Hematopoietic multipotent progenitor cell (in vitro differentiated cells): ENCODE measurements around the gene PLXNA4. TPM values are rescaled to one million over a fixed set of nuclear protein-coding genes. Genes with fewer than 3 reads are reported as not detected.

ENCODE experiments used
- DNase-seq, 3 donors: peaks; one replicate each; pipeline ENCODE4 v3.0.0-alpha.2; 2011 to 2015; ENCODE audit warnings: low read depth in 2 of 3, low spot score in 2 of 3
- total RNA-seq: library from RNA; depleted of rRNA; stranded (reverse); fragments of >200 nt; gene quantifications from one replicate; pipeline ENCODE4 v1.2.3, GENCODE V29; 2012

Gene PLXNA4
- total RNA-seq, 1 donor = 0.27 TPM

DNA sequence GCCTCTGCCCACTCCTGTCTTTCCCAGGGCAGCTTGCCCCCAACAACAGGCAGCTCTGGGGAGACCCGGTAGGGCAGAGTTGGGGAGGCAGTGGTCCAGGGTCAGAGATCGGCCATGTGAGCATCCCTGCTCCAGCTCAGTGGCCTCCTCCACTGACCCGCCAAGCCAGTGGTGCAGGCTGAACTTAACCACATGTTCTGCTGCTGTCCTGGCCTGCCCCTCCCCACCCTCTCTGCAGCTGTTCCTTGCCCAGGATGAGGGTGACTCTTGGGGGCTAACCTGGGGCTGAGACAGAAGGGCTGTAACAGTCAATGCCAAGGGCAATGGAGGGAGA is 349.3 kb downstream of the PLXNA4 start:
- no peak for DNase-seq

DNA sequence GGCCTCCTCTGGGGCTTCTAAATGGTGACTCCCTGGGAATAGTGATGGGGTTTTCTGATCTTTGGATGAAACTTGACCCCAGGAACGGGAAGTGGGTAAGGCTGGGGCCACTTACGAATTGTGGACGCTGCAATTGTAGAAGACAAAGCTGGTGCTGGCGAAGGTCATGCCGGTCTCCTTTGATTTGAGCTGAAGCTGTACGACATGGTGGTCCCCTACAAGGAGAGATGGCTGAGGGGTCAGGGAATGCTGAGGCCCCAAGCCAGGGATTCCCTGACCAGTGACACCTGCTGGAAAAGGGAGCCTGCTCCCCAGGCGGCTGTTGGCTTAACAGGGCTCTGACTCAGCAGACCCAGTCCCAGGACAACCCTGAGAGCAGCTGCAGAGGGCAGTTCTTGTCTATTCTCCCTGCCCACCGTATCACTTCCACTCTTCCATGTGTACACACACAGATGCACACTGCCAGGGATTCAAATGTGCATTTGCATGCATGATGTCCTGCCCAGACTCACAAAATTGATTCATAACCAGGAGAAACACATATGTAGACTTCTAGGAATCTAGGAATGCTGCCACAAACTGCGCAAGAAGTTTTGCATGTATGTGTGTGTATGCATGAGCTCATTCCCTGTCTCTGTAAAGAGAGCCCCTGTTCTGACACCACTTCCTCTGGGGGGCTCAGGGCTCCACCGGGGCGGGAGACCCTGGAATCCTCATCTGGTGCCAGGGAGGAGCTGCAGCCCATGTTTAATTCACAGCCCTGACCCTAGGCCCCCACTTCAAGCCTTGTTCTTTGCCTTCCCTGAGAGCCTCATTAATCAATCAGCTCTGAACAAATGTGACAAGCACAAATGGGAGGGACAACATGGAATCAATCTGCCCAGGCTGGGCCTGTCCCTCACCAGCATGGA is 350.0 kb downstream of the PLXNA4 start:
- no peak for DNase-seq

DNA sequence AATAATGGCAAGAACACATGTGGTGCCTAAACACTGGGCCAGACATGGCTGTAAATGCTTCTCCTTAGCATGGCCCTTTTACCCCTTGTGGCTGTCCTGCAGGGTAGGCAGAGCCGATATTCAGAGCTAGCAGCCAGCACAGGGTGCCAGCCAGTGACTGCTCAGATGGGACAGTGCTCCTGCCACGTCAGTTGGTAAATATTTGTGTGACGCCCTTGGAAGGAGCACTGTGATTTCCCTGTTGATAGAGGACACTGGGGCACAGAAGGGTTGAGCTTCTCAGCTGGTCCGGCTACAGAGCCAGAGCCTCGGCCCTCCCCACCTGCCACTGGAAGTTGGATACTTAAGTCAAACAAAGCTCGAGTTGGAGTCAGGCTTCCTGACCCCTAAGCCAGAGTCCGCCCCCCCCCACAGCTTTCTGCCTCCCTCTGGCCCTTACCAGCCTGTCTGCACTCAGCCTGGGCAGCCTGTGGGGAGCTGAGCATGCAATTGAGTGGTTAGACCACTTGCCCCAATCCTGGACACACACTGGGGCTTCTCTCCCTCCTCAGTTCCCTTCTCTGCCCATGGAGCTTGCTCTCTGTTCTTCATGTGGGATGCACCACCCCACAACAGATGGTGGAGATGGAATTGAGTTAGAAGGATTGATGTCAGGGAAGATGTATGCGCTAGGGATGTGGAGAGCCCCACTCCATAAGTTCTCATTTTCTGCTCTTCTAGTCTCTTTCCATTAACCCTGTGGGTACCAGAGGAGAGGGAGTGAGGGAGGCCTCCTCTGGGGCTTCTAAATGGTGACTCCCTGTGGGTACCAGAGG is 350.8 kb downstream of the PLXNA4 start:
- DNase-seq = no peak

DNA sequence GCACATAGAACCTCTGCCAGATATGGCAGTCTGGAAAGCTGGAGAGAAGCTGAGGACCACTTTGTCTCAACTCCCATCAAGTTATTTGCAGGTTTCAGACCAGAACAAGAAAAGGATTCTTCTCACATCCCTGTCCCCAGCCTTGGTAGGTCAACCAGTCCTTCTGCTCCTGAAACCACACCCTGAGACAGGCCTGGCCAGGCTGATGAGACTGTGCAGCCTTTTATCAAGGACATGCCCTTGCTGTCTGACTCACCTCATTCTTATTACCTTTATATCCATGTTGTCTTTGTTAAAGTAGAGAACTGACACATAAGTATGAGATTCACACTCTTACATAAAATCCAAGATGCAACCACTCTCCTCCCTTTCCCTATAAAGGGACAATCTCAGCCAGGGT is 354.9 kb downstream of the PLXNA4 start:
- no peak for DNase-seq

DNA sequence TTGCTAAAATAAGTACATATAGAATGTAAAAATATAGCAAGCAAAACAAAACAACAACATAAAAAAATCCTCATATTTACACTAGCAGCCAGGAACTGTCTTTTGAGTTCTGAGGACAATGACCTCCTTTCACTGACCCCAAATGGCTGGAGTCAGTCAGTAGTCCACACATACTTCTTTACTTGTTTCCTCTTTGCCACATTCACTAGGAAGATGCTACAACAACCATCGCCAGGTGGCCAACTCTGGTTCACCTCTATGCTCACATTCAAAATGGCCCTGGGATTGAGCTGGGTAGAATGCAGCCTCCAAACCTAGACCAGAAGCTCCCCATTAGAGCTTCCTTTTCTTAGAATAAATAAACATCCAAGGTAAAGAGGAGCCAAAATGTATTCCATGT is 356.2 kb downstream of the PLXNA4 start:
- no peak for DNase-seq

DNA sequence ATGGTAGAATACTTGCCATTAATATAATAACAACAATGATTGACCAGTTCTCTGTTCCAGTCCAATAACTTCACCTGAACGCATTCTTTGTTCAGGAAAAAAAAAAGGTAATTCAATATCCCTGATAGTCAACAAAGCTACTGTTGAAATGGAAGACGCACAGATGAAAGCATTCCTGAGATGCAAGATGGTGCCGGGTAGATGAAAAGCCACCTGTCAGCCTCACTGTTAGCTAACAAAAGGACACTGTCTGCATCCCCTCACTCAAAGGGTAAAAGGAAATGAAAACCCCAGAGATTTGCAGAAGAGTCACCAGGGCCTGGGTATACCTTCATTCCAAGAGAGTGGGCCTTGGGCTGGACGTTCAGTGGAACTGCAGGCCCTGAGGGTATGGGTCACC is 357.4 kb downstream of the PLXNA4 start:
- no peak for DNase-seq

DNA sequence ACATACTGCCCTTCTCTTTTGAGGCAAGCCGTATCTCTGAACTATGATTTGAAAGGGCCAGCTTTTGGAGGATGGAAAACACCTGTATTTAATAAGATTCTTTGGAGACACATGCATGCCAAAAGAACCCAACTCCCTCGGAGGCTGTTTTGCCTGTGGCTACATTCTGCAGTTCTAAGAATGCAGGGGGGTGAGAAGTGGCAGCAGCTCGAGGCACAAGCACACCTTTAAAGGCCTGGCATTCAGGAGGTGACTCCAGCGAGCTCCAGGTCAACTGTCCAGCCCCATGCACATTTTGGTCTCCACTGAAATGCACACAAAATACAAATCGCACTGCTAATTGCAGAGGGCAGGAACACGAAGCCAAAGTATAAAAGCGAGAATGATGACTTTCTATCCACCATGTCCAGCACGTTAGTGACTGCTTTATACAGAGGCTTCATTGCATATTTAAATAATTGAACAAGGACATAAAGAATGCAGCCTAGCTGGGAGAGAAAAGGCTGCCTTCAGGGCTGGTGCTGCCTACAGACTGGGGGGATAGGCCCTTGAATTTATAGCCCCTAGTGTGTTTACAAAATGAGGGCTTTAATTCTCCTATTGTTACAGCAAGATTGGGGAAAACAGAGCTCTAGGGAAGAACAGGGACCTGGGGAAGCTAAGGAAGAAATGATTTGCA is 359.3 kb downstream of the PLXNA4 start:
- DNase-seq = no peak

DNA sequence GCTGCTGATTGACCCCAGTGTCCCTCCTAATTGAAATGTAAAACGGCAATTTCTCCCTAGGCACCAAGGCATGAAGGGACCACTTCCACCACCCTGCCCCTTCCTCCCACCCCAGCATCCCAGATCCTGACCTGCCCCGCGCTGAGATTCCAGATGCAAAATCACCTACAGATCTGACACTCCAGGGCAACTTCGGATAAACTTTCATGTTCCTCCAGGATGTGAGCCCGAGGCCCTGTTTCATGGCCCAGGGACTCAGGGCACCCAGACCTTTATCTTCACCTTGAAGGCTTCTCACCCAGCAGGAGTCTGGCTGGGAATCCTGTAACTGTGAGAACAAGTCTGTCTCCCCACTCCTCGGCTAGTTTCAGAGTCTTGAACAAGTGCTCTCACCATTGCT is 361.8 kb downstream of the PLXNA4 start:
- no peak for DNase-seq

DNA sequence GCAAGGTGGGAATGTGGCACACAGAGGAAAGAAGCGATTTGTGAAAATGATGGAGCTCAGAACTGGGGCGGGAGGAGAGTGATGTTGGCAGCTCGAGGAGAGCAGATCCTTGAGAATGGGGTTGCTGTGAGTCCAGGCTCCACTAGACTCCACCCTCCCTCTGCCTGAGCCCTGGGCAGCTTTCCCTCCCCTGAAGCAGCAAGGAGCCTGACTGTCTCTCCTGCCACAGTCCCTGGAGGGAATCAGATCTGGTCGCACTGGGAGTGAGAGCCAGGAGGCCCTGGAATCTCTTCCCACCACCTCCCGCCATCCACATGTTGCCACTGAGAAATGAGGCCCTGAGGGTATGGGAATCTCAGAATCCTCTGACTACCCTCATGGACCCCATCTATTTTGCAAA is 362.7 kb downstream of the PLXNA4 start:
- DNase-seq = no peak

DNA sequence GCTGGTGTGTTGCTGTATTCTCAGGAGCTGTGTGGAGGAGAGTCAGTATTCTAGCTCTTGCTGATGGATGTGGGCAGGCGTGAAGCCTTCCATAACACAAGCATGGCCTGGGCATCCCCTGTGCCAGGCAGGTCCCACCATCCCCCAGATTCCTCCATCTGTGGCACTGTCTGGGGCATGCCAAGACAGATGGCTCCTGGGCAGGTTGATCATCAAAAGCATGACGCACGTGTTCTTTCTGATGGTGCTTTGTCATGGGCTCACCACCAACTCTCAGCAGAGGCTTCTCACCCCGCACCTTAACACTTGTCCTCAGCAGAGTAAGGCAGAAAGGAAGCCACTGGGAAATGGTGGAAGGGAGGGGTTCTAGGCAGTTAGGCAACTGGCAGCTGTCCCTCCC is 364.3 kb downstream of the PLXNA4 start:
- DNase-seq = no peak

DNA sequence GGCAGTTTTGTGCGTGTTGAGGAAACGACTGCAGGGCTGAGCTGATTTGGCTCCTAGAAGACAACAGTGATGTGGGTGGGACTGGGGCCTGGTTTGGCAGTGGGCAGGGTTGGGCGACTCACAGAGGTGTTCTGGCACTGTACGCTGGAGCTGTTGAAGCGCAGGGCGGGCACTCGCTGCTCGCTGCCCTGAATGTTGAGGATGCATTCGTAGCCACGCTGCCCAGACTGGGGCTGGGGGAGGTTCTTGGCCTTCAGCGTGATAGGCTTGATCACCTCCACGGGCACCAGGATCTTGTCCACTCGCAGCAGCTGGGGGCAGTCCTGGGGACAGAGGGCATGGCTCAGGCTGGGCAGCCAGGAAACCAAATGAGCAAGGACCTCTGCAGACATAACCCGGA is 365.4 kb downstream of the PLXNA4 start:
- DNase-seq = no peak

DNA sequence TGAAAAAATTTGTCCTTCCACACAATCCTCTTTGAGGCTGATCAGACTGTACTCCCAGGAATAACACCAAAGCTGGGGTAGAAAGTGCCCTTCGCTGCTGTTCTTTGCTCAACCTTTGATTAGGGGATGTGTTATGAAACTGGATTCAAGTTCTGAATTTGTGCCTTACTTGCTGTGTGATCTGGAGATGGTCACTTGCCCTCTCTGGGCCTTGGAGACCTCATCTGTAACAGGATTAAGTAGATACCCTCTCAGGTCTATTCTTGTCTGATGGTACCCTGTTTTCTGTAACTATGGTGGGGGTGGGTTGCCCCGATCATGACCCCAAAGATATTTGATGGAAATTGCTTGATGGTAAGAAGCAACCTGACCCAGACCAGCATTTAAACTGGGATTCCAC is 368.5 kb downstream of the PLXNA4 start:
- no peak for DNase-seq

DNA sequence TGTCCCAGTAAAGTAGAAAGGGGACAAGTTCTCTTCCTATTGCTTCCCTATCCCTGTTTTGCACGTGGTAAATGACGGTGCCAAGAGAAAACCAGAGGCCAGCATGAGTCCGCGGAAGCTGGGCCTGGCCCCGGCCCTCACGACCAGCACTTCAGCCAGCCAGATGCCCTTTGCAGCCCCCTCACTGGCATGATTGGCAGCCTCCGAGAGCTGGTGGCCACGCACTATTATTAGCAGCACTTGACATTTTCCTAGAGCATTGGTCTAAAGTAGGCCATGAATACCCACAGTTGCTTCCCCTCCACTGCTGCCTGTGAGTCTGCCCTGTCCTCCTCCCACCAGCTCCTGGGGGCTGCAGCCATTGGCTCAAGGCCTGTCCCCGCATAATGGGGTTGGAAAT is 369.1 kb downstream of the PLXNA4 start:
- DNase-seq = no peak

DNA sequence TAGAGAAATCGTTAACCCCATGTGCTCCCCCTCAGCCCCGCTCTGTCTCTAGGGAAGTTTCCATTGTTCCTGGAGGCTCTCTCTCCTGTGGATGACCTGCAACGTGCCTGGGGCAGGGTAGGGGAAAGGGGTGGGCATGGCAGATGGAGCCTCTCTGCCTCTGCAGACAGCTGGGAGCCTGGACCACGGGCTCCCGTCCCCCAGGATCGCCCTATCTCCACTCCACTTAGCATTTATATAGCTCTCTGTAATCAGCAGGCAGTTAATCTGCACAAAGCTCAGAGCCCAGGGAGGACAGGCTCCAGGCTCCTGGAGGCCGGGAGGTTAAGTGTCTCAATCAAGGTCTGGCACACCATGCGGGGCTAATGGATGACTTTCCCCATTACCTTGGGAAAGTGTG is 369.7 kb downstream of the PLXNA4 start:
- DNase-seq = no peak

DNA sequence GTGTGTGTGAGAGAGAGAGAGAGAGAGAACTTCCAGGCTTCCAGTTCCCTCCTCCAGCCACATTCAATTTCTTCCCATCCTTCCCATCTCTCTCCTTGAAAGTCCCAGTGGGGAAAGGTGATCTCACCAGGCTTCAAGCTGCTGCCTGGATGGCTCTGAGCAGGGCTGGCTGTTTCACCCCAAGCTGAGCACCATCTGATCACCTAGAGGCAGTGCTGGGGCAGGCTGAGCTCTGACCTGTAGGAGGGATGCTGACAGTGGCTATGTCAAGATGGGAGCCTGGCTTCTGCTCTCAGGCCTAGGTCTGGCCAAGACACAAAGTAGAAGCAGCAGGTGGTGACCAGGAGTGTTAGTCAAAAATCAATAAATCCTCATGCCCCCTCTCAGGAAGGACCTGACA is 370.8 kb downstream of the PLXNA4 start:
- DNase-seq = no peak

DNA sequence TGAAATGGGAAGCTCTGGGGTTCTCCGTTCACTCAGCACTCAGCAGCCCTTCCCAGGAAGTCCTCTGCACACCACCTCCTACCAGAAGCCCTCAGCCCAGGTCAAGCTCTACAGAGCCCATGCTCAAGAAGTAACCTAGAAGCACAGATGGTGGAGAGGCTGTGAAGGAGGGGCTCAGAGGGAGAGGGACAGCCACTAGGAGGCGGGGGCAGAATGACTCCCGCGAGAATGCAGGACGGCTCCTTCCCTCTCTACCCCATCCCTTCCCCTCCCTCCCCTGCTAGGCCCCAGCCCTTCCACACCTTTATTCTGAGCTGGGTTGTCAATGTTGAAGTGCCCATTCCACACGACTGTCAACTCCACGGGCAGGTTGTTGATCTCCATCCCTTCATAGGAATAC is 373.2 kb downstream of the PLXNA4 start:
- no peak for DNase-seq

DNA sequence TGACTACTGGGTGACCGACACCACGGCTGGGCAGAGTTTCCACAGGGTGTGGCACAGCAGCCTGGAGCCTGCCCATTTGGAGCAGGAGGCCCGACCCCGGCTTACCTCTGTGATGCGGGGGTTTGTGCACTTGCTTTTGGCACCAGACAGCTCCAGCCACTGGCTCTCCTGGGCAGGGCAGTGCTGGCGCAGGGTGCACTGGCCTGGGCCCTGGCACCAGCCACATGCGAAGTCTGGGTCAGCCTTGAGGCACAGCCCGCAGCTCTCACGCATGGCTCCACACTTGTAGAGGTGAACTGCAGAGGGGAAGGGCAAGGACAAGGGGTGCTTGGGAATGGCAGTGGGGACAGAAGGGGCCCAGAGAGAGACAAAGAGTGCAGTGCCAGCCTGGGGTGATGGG is 373.7 kb downstream of the PLXNA4 start:
- no peak for DNase-seq

DNA sequence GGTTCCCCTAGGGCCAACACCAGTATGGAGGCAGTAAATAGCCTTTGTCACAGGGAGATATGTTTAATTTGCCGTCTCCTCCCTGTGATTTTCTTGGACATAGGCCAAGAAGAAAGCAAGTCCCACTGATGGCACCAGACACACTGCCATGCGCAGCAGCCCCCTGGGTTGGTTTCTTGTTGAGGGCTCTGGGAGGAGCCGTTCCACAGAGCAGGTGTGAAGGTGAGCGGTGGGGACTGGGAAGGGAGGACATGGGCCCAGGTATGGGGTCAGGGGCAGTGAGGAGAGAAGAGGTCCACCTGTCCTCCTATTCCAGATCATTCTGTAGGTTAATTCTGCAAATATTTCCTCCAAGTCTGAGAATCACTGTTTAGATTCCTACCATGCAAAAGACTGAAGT is 376.1 kb downstream of the PLXNA4 start:
- no peak for DNase-seq

DNA sequence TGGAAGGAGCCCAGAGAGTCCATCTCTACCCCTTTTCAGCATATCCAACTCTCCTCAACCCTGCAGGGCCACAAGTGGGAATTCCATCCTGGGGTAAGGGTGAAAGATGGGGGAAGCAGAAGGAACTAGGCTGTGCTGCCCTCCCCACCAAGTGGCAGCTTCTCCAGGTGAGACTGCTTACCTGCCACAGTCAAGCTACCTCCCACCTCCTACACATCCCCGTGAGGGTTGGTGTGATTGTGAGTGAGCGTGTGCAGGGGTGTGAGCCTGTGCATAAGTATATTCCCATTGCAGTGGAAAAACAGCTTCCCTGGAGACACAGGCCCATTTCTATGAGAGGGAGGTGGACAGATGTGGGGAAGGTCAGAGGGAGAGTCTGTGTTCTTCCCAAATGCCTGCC is 376.6 kb downstream of the PLXNA4 start:
- DNase-seq = no peak

DNA sequence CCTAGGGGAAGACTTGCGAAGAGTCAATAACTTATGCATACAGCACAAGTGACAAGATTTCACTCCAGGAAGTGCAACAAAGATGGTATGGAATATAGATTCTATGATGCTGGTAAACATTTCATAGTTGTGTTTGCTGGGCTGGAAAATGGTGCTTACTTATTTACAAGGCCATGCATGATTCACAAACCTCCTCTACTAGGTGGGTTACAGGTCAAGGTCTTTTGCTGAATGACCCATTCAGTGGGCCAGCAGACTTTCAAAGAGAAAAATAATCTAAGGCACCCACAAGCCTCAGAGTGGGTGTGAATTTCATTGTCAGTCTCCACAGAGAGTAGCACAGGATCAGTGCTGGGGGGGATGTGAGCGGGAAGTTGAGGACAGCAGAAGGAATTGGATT is 378.5 kb downstream of the PLXNA4 start:
- no peak for DNase-seq

DNA sequence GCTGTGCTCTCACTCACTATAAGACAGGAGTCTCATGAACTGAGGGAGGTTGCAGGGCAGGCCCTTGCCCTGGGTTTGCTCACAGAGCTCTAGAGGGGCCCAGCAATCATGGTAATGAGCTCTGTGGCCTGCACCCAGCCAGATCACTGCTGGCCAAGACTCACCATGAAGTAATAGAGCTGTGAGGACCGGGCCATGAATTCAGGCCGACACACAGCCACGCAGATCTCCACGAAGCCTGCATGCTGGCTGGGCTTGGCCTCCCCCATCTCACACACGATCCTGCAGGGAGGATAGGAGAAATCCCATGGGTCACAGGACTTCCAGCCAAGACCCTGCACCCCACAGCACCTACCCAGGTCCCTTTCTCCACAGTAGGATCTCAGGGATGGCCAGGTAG is 382.4 kb downstream of the PLXNA4 start:
- DNase-seq = no peak

DNA sequence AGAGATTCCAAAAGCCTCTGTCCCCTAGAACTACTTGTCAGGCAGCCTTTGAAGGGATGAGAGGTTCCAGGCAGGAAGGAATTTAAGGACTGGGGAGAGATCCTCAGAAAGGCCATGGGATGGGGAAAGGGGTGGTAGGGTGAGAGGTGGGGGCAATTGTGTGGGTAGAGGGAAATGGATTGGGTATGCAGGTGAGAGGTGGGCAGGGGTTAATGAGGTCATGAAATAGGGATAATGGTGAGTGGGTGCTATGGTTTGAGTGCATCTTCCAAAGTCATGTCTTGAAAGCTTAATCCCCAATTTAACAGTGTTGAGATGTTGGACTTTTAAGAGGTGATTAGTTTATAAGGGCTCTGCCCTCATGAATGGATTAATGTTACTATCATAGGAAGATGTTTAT is 383.5 kb downstream of the PLXNA4 start:
- DNase-seq = no peak
